Astrocyte (in vitro differentiated cells and primary cell): ENCODE results near the gene ATP1B1.

Experiments
- EZH2 ChIP-seq: IDR thresholded peaks from 2 replicates; pipeline ENCODE4 v1.6.1; 2012; ENCODE audit warnings: mild to moderate bottlenecking, low read length, inconsistent platforms; ENCODE audit not compliant: insufficient read depth
- TF ChIP-seq, protein P1 (sequence below): IDR thresholded peaks from 2 replicates; pipeline ENCODE4 v1.5.1; 2011; ENCODE audit warnings: low read depth, mild to moderate bottlenecking, inconsistent platforms, low read length, moderate library complexity; ENCODE audit not compliant: insufficient read depth

DNA sequence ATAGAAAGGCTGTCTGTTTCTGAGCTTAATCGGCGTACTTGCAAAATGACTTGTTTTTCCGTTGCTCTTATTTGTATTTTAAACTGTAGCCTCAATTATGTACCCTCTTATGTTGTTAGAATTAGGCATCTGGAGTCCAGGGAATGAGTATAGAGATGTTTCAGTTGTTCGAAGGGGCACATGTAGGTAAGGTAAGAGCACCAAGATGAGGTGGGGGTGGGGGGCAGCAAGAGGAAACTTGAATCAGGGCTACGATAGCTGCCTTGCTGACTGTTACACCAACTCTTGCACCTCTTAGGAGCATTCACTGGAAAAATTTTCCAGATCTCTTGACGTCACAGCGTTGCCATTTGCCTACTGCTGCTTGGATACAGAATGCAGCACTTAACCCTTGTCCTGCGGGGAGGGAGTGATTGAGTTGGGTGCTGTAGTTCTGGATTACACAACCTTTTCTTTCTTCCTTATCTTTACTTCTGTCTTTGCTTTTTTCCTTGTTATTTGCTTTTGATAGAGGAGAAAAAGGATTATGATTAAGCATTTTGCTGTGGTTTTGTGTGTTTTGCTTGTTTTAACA is 3.2 kb downstream of the ATP1B1 start:
- TF ChIP-seq, protein P1, sequence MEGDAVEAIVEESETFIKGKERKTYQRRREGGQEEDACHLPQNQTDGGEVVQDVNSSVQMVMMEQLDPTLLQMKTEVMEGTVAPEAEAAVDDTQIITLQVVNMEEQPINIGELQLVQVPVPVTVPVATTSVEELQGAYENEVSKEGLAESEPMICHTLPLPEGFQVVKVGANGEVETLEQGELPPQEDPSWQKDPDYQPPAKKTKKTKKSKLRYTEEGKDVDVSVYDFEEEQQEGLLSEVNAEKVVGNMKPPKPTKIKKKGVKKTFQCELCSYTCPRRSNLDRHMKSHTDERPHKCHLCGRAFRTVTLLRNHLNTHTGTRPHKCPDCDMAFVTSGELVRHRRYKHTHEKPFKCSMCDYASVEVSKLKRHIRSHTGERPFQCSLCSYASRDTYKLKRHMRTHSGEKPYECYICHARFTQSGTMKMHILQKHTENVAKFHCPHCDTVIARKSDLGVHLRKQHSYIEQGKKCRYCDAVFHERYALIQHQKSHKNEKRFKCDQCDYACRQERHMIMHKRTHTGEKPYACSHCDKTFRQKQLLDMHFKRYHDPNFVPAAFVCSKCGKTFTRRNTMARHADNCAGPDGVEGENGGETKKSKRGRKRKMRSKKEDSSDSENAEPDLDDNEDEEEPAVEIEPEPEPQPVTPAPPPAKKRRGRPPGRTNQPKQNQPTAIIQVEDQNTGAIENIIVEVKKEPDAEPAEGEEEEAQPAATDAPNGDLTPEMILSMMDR = no peak
- no peak for TF ChIP-seq EZH2
